H9 (cell line): ENCODE results near the gene TRPM3. TPM values are rescaled to one million over a fixed set of nuclear protein-coding genes. Genes with fewer than 3 reads are reported as not detected.

Experiments
- DNase-seq: peaks from one replicate; pipeline ENCODE4 v3.0.0-alpha.2; 2017
- H2AFZ ChIP-seq: one replicate; pipeline ENCODE4 v1.6.1; 2013; ENCODE audit warnings: mild to moderate bottlenecking, low read length, control low read depth, moderate library complexity
- H2AK5ac ChIP-seq: 2 replicates; pipeline ENCODE4 v1.6.1; 2013; ENCODE audit warnings: low read length, control low read depth, mixed read lengths; ENCODE audit not compliant: insufficient read length
- H2BK120ac ChIP-seq: one replicate; pipeline ENCODE4 v1.6.1; 2013; ENCODE audit warnings: low read depth, mild to moderate bottlenecking, low read length, control low read depth, inconsistent platforms; ENCODE audit not compliant: poor library complexity, severe bottlenecking
- H2BK12ac ChIP-seq: 2 replicates; pipeline ENCODE4 v1.6.1; 2013; ENCODE audit warnings: low read length, control low read depth, mixed read lengths, low read depth; ENCODE audit not compliant: insufficient read length
- H2BK15ac ChIP-seq: 2 replicates; pipeline ENCODE4 v1.6.1; 2013; ENCODE audit warnings: low read depth, low read length, control low read depth
- H2BK20ac ChIP-seq: one replicate; pipeline ENCODE4 v1.6.1; 2013; ENCODE audit warnings: low read depth, mild to moderate bottlenecking, low read length, control low read depth, inconsistent platforms; ENCODE audit not compliant: poor library complexity, severe bottlenecking
- H2BK5ac ChIP-seq: 2 replicates; pipeline ENCODE4 v1.6.1; 2013; ENCODE audit warnings: low read length, control low read depth, mixed read lengths; ENCODE audit not compliant: insufficient read length
- H3K14ac ChIP-seq: 2 replicates; pipeline ENCODE4 v1.6.1; 2013; ENCODE audit warnings: low read length, control low read depth; ENCODE audit not compliant: insufficient read depth
- H3K18ac ChIP-seq: 2 replicates; pipeline ENCODE4 v1.6.1; 2013; ENCODE audit warnings: low read depth, mild to moderate bottlenecking, mixed read lengths, low read length, control low read depth; ENCODE audit not compliant: insufficient read length
- H3K23ac ChIP-seq: 2 replicates; pipeline ENCODE4 v1.6.1; 2013; ENCODE audit warnings: low read length, control low read depth, mixed read lengths, low read depth; ENCODE audit not compliant: insufficient read length
- H3K23me2 ChIP-seq: 2 replicates; pipeline ENCODE4 v1.6.1; 2013; ENCODE audit warnings: low read depth, mild to moderate bottlenecking, mixed read lengths, low read length, control low read depth; ENCODE audit not compliant: insufficient read length, poor library complexity, severe bottlenecking
- H3K27ac ChIP-seq: 2 replicates; pipeline ENCODE4 v1.5.1; 2013; ENCODE audit warnings: low read length, control low read depth, mixed read lengths, low read depth; ENCODE audit not compliant: insufficient read length
- H3K27me3 ChIP-seq: 2 replicates; pipeline ENCODE4 v1.6.1; 2013; ENCODE audit warnings: low read length, control low read depth, inconsistent platforms; ENCODE audit not compliant: insufficient read depth
- H3K4ac ChIP-seq: 2 replicates; pipeline ENCODE4 v1.6.1; 2013; ENCODE audit warnings: low read depth, mild to moderate bottlenecking, control low read depth, inconsistent platforms, low read length, moderate library complexity
- H3K4me1 ChIP-seq: 2 replicates; pipeline ENCODE4 v1.6.1; 2013; ENCODE audit warnings: low read length, control low read depth, inconsistent platforms; ENCODE audit not compliant: insufficient read depth
- H3K4me2 ChIP-seq: 2 replicates; pipeline ENCODE4 v1.6.1; 2013; ENCODE audit warnings: low read length, control low read depth, mixed read lengths; ENCODE audit not compliant: insufficient read length, insufficient read depth
- H3K56ac ChIP-seq: 2 replicates; pipeline ENCODE4 v1.6.1; 2013; ENCODE audit warnings: low read depth, mild to moderate bottlenecking, mixed read lengths, low read length, control low read depth; ENCODE audit not compliant: insufficient read length
- H3K79me1 ChIP-seq: 2 replicates; pipeline ENCODE4 v1.6.1; 2013; ENCODE audit warnings: low read depth, mild to moderate bottlenecking, moderate library complexity, low read length, control low read depth, inconsistent platforms; ENCODE audit not compliant: insufficient read depth, poor library complexity, severe bottlenecking
- H3K79me2 ChIP-seq: 2 replicates; pipeline ENCODE4 v1.6.1; 2013; ENCODE audit warnings: low read length, control low read depth, inconsistent platforms; ENCODE audit not compliant: insufficient read depth
- H3K9ac ChIP-seq: 2 replicates; pipeline ENCODE4 v1.6.1; 2013; ENCODE audit warnings: low read length, control low read depth, mixed read lengths; ENCODE audit not compliant: insufficient read length; ENCODE audit errors: extremely low read depth
- H3K9me3 ChIP-seq: one replicate; pipeline ENCODE4 v1.6.1; 2013; ENCODE audit warnings: low read depth, low read length, inconsistent platforms; ENCODE audit not compliant: control insufficient read depth
- H3T11ph ChIP-seq: one replicate; pipeline ENCODE4 v1.6.1; 2013; ENCODE audit warnings: mild to moderate bottlenecking, low read length, control low read depth, inconsistent platforms
- H4K20me1 ChIP-seq: one replicate; pipeline ENCODE4 v1.6.1; 2013; ENCODE audit not compliant: control insufficient read depth, insufficient read length, insufficient read depth
- H4K5ac ChIP-seq: 2 replicates; pipeline ENCODE4 v1.6.1; 2013; ENCODE audit warnings: low read depth, mild to moderate bottlenecking, mixed read lengths, low read length, control low read depth; ENCODE audit not compliant: insufficient read length
- H4K8ac ChIP-seq: replicated peaks from 2 replicates; pipeline ENCODE4 v1.6.1; 2013; ENCODE audit warnings: low read length, control low read depth, mixed read lengths, low read depth; ENCODE audit not compliant: insufficient read length
- H4K91ac ChIP-seq: 2 replicates; pipeline ENCODE4 v1.6.1; 2013; ENCODE audit warnings: low read depth, mild to moderate bottlenecking, moderate library complexity, mixed read lengths, low read length, control low read depth; ENCODE audit not compliant: insufficient read length
- H3K27ac Mint-ChIP-seq, 3 experiments: 2 replicates in 2 of 3; 3 replicates in 1 of 3; pipeline ENCODE4 v1.8.0; 2020 to 2021; ENCODE audit warnings: mixed read lengths in 3 of 3, mild to moderate bottlenecking in 1 of 3, moderate library complexity in 1 of 3
- H3K27me3 Mint-ChIP-seq: 2 replicates; pipeline ENCODE4 v1.8.0; 2021; ENCODE audit warnings: low read depth, mild to moderate bottlenecking, moderate library complexity, mixed read lengths
- H3K36me3 Mint-ChIP-seq, 3 experiments: 2 replicates in 2 of 3; 3 replicates in 1 of 3; pipeline ENCODE4 v1.8.0; 2020 to 2021; ENCODE audit warnings: low read depth in 3 of 3, mixed read lengths in 3 of 3; ENCODE audit not compliant: insufficient read depth in 1 of 3
- H3K4me1 Mint-ChIP-seq, 2 experiments: 2 replicates each; pipeline ENCODE4 v1.8.0; 2020; ENCODE audit warnings: mixed read lengths in 2 of 2
- H3K4me3 Mint-ChIP-seq, 2 experiments: 2 replicates in 1 of 2; 3 replicates in 1 of 2; pipeline ENCODE4 v1.8.0; 2020 to 2021; ENCODE audit warnings: mild to moderate bottlenecking in 2 of 2, mixed read lengths in 2 of 2, moderate library complexity in 1 of 2
- H3K9me3 Mint-ChIP-seq, 2 experiments: 2 replicates in 1 of 2; 3 replicates in 1 of 2; pipeline ENCODE4 v1.8.0; 2020; ENCODE audit warnings: mild to moderate bottlenecking in 2 of 2, mixed read lengths in 2 of 2, moderate library complexity in 1 of 2
- WGBS: extraction: QIAGEN DNeasy Blood & Tissue Kit; methylation state at CpG from one replicate; pipeline ENCODE4 v1.1.7; 2013; ENCODE audit warnings: missing lambda C conversion rate, low lambda C conversion rate, mixed read lengths; ENCODE audit not compliant: insufficient read length; ENCODE audit errors: extremely low coverage; 5-methylcytosine and 5-hydroxymethylcytosine counted together
- total RNA-seq: library from RNA; stranded (reverse); gene quantifications from 2 replicates; pipeline ENCODE4 v1.2.1, GENCODE V29; 2021
- TF ChIP-seq, protein P1 (sequence below): fragments of 200-600 bp; sonication (generic); conservative IDR thresholded peaks from 3 replicates; pipeline ENCODE4 v1.8.0; 2021; ENCODE audit warnings: antibody characterized with exemption, mild to moderate bottlenecking

TRPM3 gene
- total RNA-seq, 1 experiment from 2014 or later = 10.3 TPM

DNA sequence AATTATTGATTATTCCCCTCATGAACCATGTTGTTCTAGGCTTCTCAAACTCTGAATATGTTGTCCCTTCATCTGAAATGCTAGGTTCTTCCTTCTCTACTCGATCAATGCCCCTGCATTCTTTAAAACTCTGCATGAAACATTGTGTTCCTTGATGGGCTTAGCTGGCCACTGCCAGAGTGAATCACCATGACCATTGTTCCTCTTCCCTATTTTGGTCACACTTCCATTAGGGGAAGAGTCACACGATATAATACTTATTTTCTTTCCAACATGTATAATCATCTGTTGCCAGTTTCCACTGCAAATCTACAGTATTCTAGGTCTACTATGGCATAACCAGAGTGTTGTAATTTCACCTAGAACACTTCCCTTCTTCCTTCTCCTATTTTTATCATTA is 247.9 kb downstream of the TRPM3 start:
- H2AFZ ChIP-seq = no peak overlapping the region
- H3K4ac ChIP-seq = no peak overlapping the region
- Mint-ChIP-seq H3K36me3 (peaks cover 0 to 4% (median 0%) of the 10 kb centered on the region in 3 experiments; a peak in 2 of 7 replicates), H3K4me3 (no peak overlapping the region), H3K9me3 (peaks cover 0 to 2% of the 10 kb centered on the region in 2 experiments; a peak in 1 of 5 replicates), H3K4me1 (peaks cover 6 to 10% of the 10 kb centered on the region in 2 experiments; a peak in 3 of 4 replicates), H3K27ac (no peak overlapping the region; a peak in 1 of 7 replicates), H3K27me3 (no peaks in the 10 kb centered on the region)
- H3K23ac ChIP-seq = no peak overlapping the region
- H3K14ac ChIP-seq = no peak overlapping the region
- no peaks in the 10 kb centered on the region for H3K23me2 ChIP-seq
- no peak overlapping the region for H4K8ac ChIP-seq
- no peak overlapping the region for H4K5ac ChIP-seq
- no peak overlapping the region for H2BK5ac ChIP-seq
- no peaks in the 10 kb centered on the region for H3K9me3 ChIP-seq
- H3K56ac ChIP-seq = no peak overlapping the region
- H2BK120ac ChIP-seq = no peak overlapping the region
- no peak overlapping the region for H2BK12ac ChIP-seq
- H2AK5ac ChIP-seq = no peak overlapping the region
- H2BK20ac ChIP-seq = no peak overlapping the region
- no peaks in the 10 kb centered on the region for H3K4me1 ChIP-seq
- H4K91ac ChIP-seq = no peak overlapping the region
- H4K20me1 ChIP-seq = no peaks in the 10 kb centered on the region
- H3K27me3 ChIP-seq = no peaks in the 10 kb centered on the region
- WGBS = no CpG with 5 or more reads among the region's 2 CpGs
- no peak overlapping the region for H3K27ac ChIP-seq
- H3T11ph ChIP-seq = no peak overlapping the region
- TF ChIP-seq, protein P1, sequence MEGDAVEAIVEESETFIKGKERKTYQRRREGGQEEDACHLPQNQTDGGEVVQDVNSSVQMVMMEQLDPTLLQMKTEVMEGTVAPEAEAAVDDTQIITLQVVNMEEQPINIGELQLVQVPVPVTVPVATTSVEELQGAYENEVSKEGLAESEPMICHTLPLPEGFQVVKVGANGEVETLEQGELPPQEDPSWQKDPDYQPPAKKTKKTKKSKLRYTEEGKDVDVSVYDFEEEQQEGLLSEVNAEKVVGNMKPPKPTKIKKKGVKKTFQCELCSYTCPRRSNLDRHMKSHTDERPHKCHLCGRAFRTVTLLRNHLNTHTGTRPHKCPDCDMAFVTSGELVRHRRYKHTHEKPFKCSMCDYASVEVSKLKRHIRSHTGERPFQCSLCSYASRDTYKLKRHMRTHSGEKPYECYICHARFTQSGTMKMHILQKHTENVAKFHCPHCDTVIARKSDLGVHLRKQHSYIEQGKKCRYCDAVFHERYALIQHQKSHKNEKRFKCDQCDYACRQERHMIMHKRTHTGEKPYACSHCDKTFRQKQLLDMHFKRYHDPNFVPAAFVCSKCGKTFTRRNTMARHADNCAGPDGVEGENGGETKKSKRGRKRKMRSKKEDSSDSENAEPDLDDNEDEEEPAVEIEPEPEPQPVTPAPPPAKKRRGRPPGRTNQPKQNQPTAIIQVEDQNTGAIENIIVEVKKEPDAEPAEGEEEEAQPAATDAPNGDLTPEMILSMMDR = no peak
- H3K79me1 ChIP-seq = no peaks in the 10 kb centered on the region
- DNase-seq = no peak
- H3K18ac ChIP-seq = no peak overlapping the region
- H3K79me2 ChIP-seq = no peaks in the 10 kb centered on the region
- H3K9ac ChIP-seq = no peak overlapping the region
- H2BK15ac ChIP-seq = no peak overlapping the region
- no peak overlapping the region for H3K4me2 ChIP-seq
